Superior temporal gyrus (tissue), 1 donor: ENCODE data around the gene TVP23B.
"Not testable (repeated sequence)": the region's sequence is repeated elsewhere in the genome, so short reads cannot be mapped to it uniquely, and the experiment has no call there.

Source experiments
- DNase-seq: peaks from one replicate; pipeline ENCODE4 v3.0.0-alpha.2; 2016; ENCODE audit errors: extremely low spot score

Gene TVP23B

DNA sequence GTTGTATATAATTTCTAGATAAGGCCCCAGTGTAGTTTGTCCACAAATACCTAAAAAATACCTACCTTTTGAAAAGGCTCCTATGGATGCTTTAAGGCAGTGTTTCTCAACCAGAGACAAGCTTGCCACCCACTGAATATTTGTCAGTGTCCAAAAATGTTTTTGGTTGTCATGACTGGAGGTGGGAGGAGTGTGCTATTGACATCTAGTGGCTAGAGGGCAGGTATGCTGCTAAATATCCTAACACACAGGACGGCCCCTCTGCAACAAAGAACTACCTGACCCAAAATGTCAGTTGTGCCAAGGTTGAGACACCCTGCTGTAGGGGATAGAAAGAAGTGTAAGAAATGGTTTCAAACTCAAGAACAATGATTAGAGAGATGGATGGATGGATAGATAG, 10.4 kb downstream of the TVP23B start:
- not testable (repeated sequence) for DNase-seq

DNA sequence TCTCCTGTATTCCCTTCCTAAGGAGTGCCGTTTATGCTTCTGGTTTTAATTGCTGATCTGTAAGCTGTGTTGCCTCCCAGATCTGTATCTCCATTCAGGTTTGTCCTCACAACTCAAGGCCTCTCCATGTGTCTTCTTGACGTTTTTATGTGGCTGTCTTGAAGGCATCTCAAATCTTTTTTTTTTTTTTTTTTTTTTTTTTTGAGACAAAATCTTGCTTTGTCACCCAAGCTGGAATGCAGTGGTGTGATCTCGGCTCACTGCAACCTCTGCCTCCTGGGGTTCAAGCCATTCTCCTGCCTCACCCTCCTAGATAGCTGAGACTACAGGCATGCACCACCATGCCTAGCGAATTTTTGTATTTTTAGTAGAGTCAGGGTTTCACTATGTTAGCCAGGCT, 13.9 kb downstream of the TVP23B start:
- DNase-seq: not testable (repeated sequence)

DNA sequence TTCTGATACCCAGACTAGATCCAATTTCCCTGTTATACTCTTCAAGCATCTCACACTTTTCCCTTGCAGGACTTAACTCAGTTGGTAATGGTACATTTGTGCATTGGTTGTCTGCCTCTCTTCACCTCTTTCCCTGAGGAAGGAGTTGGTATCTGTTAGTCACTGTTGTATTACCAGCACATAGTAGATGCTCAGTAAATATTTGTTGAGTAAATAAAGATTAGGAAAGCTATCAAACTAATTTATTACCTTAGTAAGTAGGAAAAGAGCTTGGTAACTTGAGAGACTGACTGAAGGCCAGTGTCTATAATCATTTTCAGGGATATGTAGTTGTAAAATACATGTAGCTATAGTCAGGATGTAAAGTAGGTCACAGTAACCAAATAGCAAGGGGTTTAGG, 15.9 kb downstream of the TVP23B start:
- DNase-seq: not testable (repeated sequence)

DNA sequence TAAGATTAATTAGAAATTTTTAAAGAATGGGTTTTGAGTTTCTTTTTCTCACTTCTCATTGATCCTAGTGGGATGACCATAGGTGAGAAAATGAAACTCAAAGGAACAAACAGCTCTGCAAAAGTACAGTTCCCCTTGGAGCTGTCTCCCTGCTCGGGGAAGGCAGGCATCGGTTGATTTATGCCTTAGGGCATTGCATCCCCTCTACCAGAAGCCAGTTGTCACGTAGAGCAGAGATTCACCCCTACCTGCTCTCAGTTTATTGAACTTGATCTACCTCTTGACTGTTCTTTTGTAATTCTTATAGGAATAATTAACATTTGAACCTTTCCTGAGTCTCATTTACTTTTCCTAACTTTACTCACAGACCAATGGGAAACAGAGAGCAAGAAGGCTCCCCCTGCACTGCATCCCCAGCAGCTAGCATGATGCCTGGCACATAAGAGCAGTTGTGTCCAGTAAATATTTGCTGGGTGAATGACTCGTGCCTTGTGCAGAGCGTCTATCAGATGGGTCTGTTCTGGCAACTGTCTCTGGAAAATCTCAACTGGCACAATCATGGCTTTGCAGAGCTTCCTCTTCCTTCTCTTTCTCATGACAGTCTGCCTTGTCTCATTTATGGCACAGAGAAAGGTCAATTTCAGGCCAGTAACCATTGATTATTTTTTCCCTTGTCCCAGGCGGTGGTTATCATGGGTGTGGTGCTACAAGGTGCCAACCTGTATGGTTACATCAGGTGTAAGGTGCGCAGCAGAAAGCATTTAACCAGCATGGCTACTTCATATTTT, 22.7 kb downstream of the TVP23B start:
- DNase-seq: not testable (repeated sequence)

DNA sequence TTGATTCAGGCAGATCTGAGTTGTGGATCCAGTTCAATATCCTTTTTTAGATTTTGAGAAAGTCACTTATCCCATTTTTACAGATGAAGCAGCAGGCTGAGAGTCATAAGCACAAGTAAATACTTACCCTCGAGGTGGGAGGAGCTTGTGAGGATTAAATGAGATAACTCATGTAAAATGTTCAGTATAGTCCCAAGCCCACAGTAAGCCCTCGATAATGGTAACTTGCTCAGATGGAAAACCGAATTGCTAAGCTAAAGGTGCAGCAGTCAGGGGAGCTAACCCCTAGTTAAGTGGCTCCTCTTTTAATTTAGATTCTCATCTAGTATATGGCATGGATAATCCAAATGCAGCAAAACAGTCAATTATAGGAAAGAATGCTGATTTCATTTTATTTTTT, 34.9 kb downstream of the TVP23B start:
- not testable (repeated sequence) for DNase-seq

DNA sequence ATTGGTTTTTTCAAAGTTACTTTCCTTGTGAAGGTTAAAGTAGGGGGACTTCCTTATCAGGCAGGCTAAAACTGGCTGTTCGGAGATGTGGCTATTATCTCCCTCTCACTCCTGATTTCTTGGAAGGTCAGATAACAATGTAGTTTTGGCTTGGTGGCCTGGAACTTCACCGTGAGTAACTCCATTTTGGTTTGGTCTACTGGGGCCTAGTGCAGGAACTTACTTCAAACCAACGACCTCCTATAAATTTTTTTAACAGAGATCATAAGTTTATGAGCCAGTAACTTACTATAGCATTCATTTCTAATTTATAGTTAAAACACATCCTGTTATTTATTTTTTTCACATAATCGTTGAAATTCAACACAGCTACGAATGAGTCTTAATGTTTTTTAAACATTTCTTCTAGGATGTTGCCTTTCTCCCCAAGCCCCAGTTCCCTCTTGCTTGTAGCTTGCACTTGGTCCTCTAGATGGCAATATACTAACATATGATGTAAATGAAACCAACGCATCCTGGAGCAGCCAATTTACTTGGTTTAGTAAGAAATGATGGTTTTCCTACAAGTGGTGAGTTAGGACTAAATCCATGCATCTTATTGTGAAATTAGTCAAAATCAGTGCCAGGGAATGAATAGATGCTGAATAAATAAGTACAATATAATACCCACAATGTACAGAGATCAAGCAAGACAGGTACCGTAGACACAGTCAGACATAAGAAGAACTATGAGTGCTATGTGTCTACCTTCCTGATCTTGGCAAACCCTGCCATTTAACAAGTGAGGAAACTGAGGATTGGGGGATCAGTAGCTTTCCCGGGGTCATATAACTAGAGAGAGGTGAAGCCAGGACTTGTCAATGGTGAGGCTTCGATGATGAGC, 35.7 kb downstream of the TVP23B start:
- DNase-seq: peak; percentile 88

DNA sequence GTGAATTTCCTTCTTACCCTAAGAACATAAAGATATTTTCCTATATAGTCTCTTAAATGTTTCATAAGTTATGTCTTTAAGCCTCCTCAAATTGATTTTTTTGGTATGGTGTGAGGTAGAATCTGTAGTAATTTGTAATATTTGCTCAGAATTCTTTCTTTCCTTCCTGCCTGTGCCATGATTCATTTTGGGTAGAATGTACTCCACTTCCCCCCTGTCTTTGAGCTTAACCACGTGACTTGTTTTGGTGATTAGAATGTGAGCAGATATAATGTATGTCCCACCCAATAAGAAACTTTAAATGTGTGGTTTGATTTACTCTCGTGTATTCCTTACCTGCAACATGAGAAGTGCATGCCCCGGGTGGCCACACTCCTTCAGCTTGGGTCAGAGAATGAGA, 40.4 kb downstream of the TVP23B start:
- DNase-seq: not testable (repeated sequence)

DNA sequence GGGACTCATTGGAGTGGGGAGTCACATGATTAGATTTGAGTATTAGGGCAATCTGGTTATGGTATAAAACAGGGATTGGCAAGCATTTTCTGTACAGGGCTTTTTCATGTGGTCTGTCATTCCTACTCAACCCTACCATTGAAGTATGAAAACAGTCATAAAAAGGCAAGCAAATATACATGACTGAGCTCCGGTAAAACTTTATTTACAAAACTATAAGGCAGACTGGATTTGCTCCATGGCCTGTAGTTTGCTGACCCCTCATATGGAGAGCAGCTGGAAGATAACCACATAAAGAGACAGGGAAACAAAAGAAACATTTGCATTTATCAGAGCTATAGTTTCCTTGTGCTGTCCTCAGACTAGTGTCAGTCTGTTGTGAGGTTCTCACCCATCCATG, 46.6 kb downstream of the TVP23B start:
- DNase-seq: not testable (repeated sequence)

DNA sequence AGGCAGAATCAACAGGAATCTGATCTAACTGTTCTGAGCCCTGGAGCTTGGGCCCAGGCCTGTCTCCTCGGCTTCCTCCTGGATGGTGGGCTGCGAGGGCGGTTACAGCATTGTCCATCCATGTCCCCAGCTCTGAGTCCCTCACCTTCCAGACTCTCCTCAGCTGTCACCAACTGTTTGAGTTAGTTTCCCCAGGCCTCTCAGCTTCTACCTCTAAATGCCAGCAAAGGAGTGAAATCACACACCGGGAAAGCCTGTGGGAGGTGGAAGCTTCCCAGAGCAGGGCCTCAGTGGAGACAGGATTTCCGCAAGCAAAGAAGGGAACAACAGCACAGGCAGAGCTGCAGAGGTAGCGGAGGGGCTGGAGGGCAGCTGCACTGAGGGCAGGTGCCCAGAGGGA, 67.5 kb downstream of the TVP23B start:
- no peak for DNase-seq

DNA sequence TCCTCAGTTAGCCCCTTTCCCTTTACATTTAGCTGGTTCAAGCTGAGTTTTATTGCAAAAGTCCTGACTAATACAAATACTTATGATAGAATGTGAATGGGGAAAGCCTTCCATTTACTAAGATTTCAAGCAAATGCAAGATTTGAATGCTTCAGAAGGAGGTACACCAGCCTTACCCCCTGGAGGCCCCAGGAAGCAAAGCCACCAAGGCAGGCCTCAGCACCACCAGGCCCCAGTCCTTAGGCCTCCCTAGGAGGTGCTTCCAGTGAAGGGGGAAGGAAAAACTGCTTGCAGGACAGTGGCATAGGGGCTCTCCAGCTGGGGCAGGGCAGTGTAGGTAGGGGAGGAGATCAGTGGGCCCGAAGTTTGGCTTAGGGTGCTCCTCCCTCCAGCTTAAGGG, 69.7 kb downstream of the TVP23B start:
- DNase-seq: no peak

DNA sequence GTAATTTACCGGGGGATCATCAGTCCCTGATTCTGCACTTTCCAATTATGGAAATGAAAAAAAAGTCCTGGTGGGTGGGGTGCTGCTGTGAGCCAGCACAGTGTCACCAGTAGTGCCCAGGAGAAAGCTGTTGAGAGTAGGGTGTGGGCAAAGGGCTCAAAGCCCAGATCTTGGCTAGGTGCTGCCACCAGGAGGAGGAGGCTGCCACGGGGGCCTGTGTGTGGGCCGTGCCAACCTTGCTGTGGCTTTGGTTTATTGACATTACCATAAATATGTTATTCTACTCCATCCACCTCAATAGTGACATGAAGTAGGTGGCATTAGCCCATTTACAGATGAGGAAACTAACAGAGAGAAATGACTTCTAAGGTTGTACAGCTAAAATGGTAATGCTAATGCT, 70.2 kb downstream of the TVP23B start:
- no peak for DNase-seq

DNA sequence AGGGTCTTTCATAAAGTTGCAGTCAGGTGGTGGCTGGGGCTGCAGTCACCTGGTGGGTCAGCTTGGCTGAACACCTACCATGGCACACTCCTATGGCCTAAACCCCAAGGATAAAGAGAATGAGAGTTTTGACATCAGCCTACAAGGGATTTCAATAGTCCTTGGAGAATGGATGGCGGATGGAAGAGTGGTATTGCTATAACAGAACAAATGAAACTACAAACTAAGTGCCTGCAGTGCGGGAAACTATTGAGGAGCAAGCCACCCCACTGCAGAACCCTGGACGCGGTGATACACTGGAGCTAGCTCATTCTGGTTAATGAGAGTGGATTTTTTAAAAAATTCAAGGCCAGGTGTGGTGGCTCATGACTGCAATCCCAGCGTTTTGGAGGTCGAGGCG, 74.0 kb downstream of the TVP23B start:
- DNase-seq: no peak

DNA sequence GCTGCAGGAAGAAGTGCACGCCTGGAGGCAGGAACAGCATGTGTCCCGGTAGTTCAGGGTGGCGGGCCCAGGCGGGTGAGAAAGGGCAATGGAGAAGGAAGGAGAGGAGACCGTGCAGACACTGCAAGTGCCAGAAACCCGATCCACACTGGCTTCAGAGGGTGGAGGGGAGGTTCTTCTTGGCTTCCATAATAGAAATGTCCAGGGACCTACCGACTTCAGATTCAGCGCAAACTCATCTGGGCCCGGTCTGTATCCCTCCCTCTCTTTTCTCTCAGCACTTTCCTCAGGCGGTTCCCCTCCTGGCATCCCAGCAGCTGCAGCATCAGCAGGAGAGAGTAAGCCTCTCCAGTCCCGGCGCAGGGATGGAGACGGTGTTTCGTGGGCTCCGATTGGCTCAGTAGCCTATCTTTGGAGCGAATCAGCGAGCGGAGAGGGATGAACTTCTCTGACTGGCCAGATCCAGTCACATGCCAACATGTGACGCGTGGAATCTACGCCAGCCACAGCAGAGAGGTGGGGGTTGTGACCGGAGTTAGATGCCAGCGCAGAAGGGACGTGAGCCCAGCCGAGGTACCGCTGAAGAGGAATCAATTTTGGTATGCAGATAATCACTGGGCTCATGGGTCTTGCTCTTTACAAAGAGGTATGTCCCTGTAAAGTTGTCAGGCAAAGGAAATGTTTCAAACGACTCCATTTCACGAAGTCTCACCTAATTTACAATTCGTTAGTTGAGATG, 75.0 kb downstream of the TVP23B start:
- DNase-seq: peak; percentile 99
